ENCODE data around the gene SERPINA10.
A peak's percentile ranks its signal among the peaks of the same experiment; 100 is the strongest.

The SERPINA10 gene

GRCh38 chr14:94292872-94293577 is at the start of gene SERPINA10:
Gene SERPINA10 (minus strand): TSS chr14:94293268. CDS start chr14:94290593, 2,675 bp downstream.
- no peak for DNase-seq

GRCh38 chr14:94342334-94342934 is 49.4 kb upstream of the SERPINA10 start:
- DNase-seq, result peak; percentile 70

GRCh38 chr14:94341656-94342333 is 48.7 kb upstream of the SERPINA10 start:
- DNase-seq, result no peak

- DNase-seq, result no peak
Observed at GRCh38 chr14:94340533-94340932, 47.5 kb upstream of the SERPINA10 start.

- DNase-seq, result no peak
Observed at GRCh38 chr14:94338023-94338422, 45.0 kb upstream of the SERPINA10 start.

- DNase-seq, result no peak
Observed at GRCh38 chr14:94337274-94337673, 44.2 kb upstream of the SERPINA10 start.

GRCh38 chr14:94334872-94335271 is 41.8 kb upstream of the SERPINA10 start:
- no peak for DNase-seq

GRCh38 chr14:94332587-94332986 is 39.5 kb upstream of the SERPINA10 start:
- no peak for DNase-seq

- DNase-seq, result no peak
Observed at GRCh38 chr14:94332063-94332583, 39.1 kb upstream of the SERPINA10 start.

- no peak for DNase-seq
Observed at GRCh38 chr14:94331462-94331861, 38.4 kb upstream of the SERPINA10 start.

- no peak for DNase-seq
Observed at GRCh38 chr14:94330857-94331256, 37.8 kb upstream of the SERPINA10 start.

GRCh38 chr14:94330432-94330831 is 37.4 kb upstream of the SERPINA10 start:
- no peak for DNase-seq

GRCh38 chr14:94329857-94330256 is 36.8 kb upstream of the SERPINA10 start:
- DNase-seq, result no peak

- no peak for DNase-seq
Observed at GRCh38 chr14:94328196-94328595, 35.1 kb upstream of the SERPINA10 start.

- DNase-seq, result no peak
Observed at GRCh38 chr14:94322648-94323570, 29.8 kb upstream of the SERPINA10 start, which contains the start of gene SERPINA6. Gene SERPINA6 (minus strand): TSS chr14:94323336. CDS start chr14:94314648, 8,688 bp downstream.

GRCh38 chr14:94321421-94322271 is 28.6 kb upstream of the SERPINA10 start:
- DNase-seq, result no peak

GRCh38 chr14:94320243-94320642 is 27.2 kb upstream of the SERPINA10 start:
- no peak for DNase-seq

GRCh38 chr14:94317259-94317658 is 24.2 kb upstream of the SERPINA10 start:
- DNase-seq, result no peak

GRCh38 chr14:94316692-94317091 is 23.6 kb upstream of the SERPINA10 start:
- no peak for DNase-seq

- DNase-seq, result no peak
Observed at GRCh38 chr14:94314890-94315289, 21.8 kb upstream of the SERPINA10 start.

- DNase-seq, result no peak
Observed at GRCh38 chr14:94313991-94314655, 21.1 kb upstream of the SERPINA10 start.
